ENCODE measurements around the gene LELP1.
"Not testable (repeated sequence)": the region's sequence is repeated elsewhere in the genome, so short reads cannot be mapped to it uniquely, and the experiment has no call there.

Gene LELP1

GRCh38 chr1:153229076-153229829, 26.0 kb downstream of the LELP1 start:
- not testable (repeated sequence) for DNase-seq

GRCh38 chr1:153231363-153231762, 28.1 kb downstream of the LELP1 start:
- no peak for DNase-seq

DNA sequence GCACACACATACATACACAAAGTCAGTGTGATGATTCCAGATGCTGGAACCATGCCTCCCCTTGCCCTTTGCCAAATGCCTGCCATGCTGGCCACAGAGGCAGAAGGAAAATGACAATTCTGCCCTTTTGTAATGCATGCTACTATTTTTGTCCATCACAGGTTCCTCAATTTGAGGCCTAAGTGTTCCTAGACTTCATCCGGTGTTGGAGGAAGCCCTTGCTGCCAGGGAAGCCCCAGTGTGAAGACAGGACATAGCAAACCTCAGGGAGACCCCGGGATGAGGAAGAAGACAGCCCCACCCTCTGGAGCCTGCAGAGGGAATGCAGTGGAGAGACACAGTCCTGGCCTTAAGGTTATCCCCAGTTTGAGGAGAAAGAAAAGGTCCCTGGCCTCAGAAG, 28.6 kb downstream of the LELP1 start:
- DNase-seq: no peak

DNA sequence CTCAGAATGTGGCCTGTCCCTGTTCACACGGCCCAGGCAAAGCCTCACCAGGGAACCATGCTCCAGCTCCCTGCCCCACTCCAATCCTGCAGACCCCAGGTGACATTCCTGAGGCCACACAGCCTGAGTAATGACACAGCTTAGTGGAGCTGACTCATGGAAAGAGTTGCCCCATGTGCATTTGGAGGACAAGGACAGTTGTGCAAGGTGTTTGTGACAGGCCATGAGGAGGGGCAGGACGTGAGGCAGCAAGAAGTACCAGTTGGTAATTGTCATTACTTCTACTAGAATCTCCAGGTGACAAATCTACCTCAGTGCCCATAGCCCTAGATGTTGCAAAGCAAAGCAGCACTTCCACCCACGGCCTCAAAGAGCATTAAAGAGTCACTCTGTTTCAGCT, 29.3 kb downstream of the LELP1 start:
- DNase-seq: no peak

DNA sequence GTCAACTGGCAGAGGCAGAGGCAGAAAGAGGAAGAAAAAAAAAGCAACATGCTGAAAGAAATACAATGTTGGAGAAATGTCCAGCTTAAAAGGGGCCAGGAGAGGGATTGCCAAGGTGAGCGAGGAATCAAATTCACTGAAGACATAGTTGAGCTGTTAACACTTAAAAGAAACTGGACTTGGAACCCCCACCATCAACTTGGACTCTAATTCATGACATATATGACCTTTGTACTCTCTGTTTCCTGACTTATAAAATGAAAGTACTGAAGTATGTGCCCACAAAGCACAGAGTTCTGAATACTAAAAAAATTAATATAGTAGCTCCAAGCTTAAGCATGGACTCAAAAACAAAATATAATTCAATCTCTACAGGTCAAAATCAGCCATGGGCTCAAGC, 30.2 kb downstream of the LELP1 start:
- DNase-seq: no peak

GRCh38 chr1:153238527-153238926, 35.3 kb downstream of the LELP1 start:
- DNase-seq: no peak

GRCh38 chr1:153242160-153242559, 38.9 kb downstream of the LELP1 start:
- no peak for DNase-seq

DNA sequence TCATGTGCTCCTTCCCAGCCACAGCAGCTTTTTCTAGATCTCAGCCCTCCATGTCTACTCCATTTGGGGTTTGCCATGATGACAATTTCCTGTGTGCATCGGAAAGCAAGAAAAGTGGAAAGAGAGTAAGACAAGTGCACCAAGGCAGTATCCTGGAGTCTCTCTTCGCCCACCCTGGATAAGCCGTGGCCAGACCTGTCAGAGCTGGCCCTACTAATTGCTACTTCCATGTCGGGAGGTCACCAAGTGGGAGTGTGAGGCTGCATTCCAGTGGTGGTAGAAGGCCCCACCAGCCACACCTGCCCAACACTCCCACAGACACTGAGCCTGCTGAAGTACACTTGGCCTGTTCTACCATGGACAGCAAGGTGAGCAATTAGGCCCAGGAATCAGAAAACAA, 42.2 kb downstream of the LELP1 start:
- no peak for DNase-seq

GRCh38 chr1:153246018-153246417, 42.8 kb downstream of the LELP1 start:
- no peak for DNase-seq

DNA sequence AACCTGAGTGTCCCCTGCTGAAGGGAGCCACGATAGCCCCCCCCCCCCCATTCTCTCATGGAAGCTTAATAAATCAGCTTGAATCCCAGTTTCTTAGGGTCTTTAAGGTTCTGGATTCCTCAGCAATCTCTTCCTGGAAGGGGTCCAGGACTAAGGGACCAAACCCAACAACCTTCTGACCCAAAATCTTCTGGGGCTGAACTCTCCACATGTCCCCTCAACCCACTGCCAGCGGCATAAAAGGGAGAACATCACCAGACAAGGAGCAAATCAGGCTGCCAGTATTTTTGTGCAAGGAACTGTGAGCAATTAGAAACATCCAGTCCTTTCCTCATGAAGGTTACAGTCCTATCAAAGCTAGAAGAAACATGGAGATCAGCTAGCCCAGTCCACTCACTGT, 43.6 kb downstream of the LELP1 start:
- DNase-seq: no peak

- DNase-seq: no peak
These were observed 45.1 kb downstream of the LELP1 start for GRCh38 chr1:153248176-153248879.

DNA sequence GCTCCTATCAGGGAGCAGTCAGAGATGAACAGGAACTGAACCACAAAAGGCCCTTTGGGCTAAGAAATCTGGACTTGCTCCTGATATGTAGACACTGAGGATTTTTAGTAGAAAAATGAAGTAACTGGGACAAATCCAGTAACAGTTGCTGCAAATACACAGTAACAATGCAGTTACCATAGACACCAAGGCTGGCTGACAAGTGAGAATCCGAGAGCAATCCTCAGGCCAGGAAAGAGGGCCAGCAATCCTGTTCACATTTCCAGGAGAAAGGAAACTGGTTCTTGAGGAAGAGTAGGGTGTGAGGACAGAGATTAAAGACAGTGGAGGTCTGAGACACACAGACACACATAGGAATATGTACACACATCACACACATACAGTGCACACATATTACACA, 46.9 kb downstream of the LELP1 start:
- DNase-seq: no peak

DNA sequence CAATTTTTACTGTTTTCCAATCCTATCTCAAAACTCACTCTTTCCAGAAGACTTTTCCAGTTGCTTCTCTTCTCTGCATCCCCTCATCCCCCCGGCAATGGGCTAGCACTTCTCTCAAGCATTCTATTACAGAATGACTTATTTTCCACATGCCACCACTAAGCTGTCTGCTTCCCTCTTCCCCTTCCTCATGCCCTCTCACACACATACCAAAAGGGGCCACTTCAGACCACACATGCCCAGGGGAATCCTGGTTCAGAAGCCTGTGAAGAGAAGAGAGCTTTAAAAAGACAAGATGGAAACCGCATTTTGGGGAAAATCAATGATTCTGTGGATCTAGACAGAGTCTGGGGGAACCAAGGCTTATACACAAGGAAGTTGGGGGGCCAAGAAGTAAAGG, 47.9 kb downstream of the LELP1 start:
- no peak for DNase-seq

- DNase-seq: no peak
These were observed 48.3 kb downstream of the LELP1 start for GRCh38 chr1:153251562-153251961.

DNA sequence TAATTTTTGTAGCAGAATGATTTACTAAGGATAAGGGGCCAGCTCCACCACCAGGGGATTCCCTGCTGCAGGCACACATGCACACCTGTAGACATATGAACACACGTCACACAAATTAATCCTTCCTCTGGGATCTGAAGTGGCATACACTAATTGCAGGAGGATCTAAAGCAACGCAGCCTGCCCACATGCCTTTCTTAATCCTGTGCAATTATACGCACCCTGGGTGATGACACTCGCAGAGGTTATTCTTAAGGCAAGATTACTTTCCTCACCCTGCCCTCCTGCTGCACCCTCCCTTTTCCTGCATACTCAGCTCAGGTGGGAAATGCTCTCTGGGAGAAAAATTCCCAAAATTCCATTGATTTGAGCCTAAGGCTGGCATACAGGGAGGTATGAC, 48.8 kb downstream of the LELP1 start:
- DNase-seq: no peak

GRCh38 chr1:153253076-153253475, 49.8 kb downstream of the LELP1 start:
- DNase-seq: no peak

DNA sequence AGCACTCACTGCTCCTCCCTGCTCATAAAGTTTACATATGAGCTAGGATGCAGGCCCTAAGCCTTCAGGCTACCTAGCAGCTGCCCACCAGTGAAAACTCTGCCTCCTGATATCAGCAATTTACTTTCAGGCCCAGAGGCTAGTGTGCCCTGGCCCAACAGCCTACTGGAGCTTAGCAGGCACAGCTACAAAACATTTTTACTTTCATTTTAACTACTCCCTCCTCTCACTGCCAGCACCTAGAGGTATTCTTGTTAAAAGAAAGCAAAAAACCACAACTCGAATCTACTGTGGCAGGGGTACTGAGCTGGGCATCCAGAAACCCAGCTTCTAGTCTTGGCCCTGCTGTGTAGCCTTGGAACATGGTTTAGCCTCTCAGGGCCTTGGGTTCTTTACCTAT, 50.5 kb downstream of the LELP1 start:
- DNase-seq: no peak

Data from activated CD4-positive, alpha-beta T cell treated with anti-CD3 and anti-CD28 coated beads, Interleukin-2, amount 50 U/mL, for 4 hours (primary cell).